GM18498 (cell line): ENCODE data around the gene SPSB2.
"Not testable (repeated sequence)": the region's sequence is repeated elsewhere in the genome, so short reads cannot be mapped to it uniquely, and the experiment has no call there.

Experiments used
- ATAC-seq: cut with Tn5 transposase; IDR thresholded peaks from one replicate; pipeline ENCODE4 v1.9.1; 2021; ENCODE audit warnings: mild to moderate bottlenecking, moderate library complexity; ENCODE audit not compliant: unreplicated experiment

The SPSB2 gene

GRCh38 chr12:6903722-6904121 lies 30.6 kb upstream of the SPSB2 start:
- no peak for ATAC-seq

- ATAC-seq: no peak
These were observed 29.3 kb upstream of the SPSB2 start for GRCh38 chr12:6902448-6902847.

GRCh38 chr12:6899837-6900519 lies 26.9 kb upstream of the SPSB2 start:
- ATAC-seq: no peak

GRCh38 chr12:6899427-6899826 lies 26.3 kb upstream of the SPSB2 start:
- no peak for ATAC-seq

- ATAC-seq: no peak
These were observed 23.8 kb upstream of the SPSB2 start for GRCh38 chr12:6896846-6897435.

GRCh38 chr12:6894321-6894720 lies 21.2 kb upstream of the SPSB2 start:
- ATAC-seq: no peak

- not testable (repeated sequence) for ATAC-seq
These were observed 19.6 kb upstream of the SPSB2 start for GRCh38 chr12:6892683-6893082.

GRCh38 chr12:6891646-6892001 lies 18.5 kb upstream of the SPSB2 start:
- peak; percentile 1 for ATAC-seq

GRCh38 chr12:6890789-6891645 lies 17.9 kb upstream of the SPSB2 start:
- ATAC-seq: peak; percentile 94

- ATAC-seq: not testable (repeated sequence)
These were observed 16.9 kb upstream of the SPSB2 start for GRCh38 chr12:6889775-6890573.

GRCh38 chr12:6888794-6889193 lies 15.7 kb upstream of the SPSB2 start:
- not testable (repeated sequence) for ATAC-seq

- no peak for ATAC-seq
These were observed 15.3 kb upstream of the SPSB2 start for GRCh38 chr12:6888360-6888759.

- ATAC-seq: no peak
These were observed 14.4 kb upstream of the SPSB2 start for GRCh38 chr12:6887460-6887859.

GRCh38 chr12:6886206-6886999 lies 13.3 kb upstream of the SPSB2 start:
- not testable (repeated sequence) for ATAC-seq

GRCh38 chr12:6884539-6884938 lies 11.4 kb upstream of the SPSB2 start:
- no peak for ATAC-seq

- ATAC-seq: no peak
These were observed 10.6 kb upstream of the SPSB2 start for GRCh38 chr12:6883683-6884082.

GRCh38 chr12:6883252-6883651 lies 10.1 kb upstream of the SPSB2 start:
- no peak for ATAC-seq

GRCh38 chr12:6879824-6880223 lies 6.7 kb upstream of the SPSB2 start:
- ATAC-seq: not testable (repeated sequence)

- ATAC-seq: not testable (repeated sequence)
These were observed 889 bp upstream of the SPSB2 start for GRCh38 chr12:6874015-6874368.
